Measurements from ENCODE around the gene CDC42BPB. TPM values are rescaled to one million over a fixed set of nuclear protein-coding genes. Genes with fewer than 3 reads are reported as not detected.

Gene CDC42BPB
- total RNA-seq, 1 experiment from 2014 or later, result 82.7 TPM

DNA sequence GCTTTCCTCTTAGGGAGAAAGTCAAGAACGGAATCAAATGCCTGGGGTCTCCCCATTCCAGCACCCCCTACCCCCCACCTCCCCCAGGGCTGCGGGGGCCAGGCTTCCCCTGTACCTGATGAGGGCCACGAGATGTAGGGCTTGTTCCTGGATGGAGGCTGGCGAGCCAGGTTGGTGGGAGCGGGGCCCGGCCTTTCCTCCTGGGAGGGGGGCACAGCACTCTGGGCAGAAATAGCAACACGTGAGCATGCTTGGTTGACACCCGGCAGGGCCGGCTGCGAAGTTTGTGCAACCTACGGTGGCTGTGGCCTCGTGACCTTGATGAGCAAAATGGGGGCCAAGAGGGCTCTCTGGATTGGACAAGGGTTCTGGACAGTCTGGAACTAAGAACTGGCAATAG is 119.2 kb downstream of the CDC42BPB start:
- Mint-ChIP-seq H3K4me3 (ENCODE audit: unreplicated experiment) (no peak overlapping the region), H3K9me3 (ENCODE audit: unreplicated experiment) (no peaks in the 10 kb centered on the region), H3K27me3 (ENCODE audit: insufficient read depth, unreplicated experiment) (no peaks in the 10 kb centered on the region), H3K27ac (ENCODE audit: low read depth, unreplicated experiment) (no peak overlapping the region), H3K4me1 (ENCODE audit: insufficient read depth, unreplicated experiment) (peaks cover 15% of the 10 kb centered on the region), H3K36me3 (ENCODE audit: insufficient read depth, unreplicated experiment) (peaks cover 81% of the 10 kb centered on the region)
- ChIA-PET POLR2A (interaction anchor here (0.7 kb wide), 1 partner anchor 11 kb away, joined by 4 read pairs; no protein-coding TSS in a partner anchor), CTCF (interaction anchor here (0.6 kb wide), 1 partner anchor 634 kb away, joined by 3 read pairs; no protein-coding TSS in a partner anchor)
- no TSS peak for BruUV-seq (replicated peaks)
- no peak for DNase-seq (ENCODE audit: unreplicated experiment)
- TF ChIP-seq, protein P1, sequence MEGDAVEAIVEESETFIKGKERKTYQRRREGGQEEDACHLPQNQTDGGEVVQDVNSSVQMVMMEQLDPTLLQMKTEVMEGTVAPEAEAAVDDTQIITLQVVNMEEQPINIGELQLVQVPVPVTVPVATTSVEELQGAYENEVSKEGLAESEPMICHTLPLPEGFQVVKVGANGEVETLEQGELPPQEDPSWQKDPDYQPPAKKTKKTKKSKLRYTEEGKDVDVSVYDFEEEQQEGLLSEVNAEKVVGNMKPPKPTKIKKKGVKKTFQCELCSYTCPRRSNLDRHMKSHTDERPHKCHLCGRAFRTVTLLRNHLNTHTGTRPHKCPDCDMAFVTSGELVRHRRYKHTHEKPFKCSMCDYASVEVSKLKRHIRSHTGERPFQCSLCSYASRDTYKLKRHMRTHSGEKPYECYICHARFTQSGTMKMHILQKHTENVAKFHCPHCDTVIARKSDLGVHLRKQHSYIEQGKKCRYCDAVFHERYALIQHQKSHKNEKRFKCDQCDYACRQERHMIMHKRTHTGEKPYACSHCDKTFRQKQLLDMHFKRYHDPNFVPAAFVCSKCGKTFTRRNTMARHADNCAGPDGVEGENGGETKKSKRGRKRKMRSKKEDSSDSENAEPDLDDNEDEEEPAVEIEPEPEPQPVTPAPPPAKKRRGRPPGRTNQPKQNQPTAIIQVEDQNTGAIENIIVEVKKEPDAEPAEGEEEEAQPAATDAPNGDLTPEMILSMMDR (IDR thresholded peaks at IDR 0.05; ENCODE audit: unreplicated experiment), result no peak
- intact Hi-C loops (cut with micrococcal nuclease), result no loop called here

DNA sequence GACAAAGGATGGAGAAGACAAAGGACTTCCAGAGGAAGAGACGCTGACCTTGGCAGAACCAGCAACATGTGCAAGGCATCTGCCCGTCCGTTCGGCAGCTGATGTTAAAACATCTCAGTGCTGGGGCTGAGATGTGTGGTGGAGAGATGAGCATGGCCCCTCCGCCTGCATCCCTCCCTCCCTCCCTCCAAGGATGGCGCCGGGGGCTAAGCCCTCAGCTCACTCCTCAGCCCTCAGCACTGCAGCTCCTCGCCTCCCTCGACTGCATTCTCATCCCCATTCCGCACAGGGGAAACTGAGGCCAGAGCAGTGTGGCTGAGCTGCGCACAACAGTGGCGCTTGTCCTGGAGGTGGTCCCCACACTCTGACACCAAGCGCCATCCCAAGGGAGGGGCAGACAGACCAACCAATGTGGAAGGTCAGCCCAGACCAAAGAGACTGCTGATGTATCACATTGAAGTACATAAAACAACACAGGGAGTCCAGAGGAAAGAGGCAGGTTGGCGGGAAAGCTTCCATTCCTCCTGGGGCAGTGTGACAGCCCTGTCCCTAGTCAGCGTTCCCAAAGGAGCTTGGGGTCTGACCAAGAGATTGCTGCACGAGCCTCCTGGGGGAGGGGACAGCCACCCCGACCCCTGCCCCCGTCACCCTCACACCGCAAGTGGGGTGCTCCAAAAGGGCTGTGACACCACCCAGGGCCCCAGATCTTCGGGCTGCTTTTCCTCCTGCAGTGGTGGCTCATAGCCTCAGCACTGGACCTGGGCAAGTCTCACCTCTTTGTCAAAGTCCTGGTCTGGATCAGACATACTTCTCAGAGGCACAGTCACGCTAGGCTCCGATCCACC is 119.8 kb downstream of the CDC42BPB start:
- intact Hi-C loops (cut with micrococcal nuclease), result no loop called here
- TF ChIP-seq, protein P1 (IDR thresholded peaks at IDR 0.05; ENCODE audit: unreplicated experiment), result no peak

DNA sequence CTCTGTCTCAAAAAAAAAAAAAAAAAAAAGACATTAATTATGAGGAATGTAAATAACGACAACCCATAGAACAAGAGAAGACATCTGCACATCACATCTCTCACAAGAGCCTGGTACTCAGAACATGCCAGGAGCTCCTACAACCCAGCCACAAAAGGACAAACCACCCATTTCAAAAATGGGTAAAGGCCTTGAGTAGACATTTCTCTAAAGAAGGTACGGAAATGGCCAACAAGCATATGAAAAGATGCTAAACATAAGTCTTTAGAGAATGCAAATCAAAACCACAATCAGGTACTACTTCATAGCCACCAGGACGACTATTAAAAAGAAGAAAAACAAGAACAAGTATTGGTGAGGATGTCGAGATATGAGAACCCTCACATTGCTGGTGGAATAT is 121.6 kb downstream of the CDC42BPB start:
- BruUV-seq (replicated peaks), result no TSS peak
- intact Hi-C loops (cut with micrococcal nuclease), result no loop called here
- CTCF ChIA-PET, result interaction anchor here (1.2 kb wide), 1 partner anchor 169 kb away, joined by 3 read pairs; no protein-coding TSS in a partner anchor
- TF ChIP-seq, protein P1 (IDR thresholded peaks at IDR 0.05; ENCODE audit: unreplicated experiment), result no peak
- H3K4me1 Mint-ChIP-seq (ENCODE audit: insufficient read depth, unreplicated experiment), result peaks cover 12% of the 10 kb centered on the region
- no peaks in the 10 kb centered on the region for H3K27me3 Mint-ChIP-seq (ENCODE audit: insufficient read depth, unreplicated experiment)
- no peak overlapping the region for H3K4me3 Mint-ChIP-seq (ENCODE audit: unreplicated experiment)
- POLR2A ChIA-PET, result no interaction called here
- no peak for DNase-seq (ENCODE audit: unreplicated experiment)
- no peaks in the 10 kb centered on the region for H3K9me3 Mint-ChIP-seq (ENCODE audit: unreplicated experiment)
- no peak overlapping the region for H3K27ac Mint-ChIP-seq (ENCODE audit: low read depth, unreplicated experiment)
- H3K36me3 Mint-ChIP-seq (ENCODE audit: insufficient read depth, unreplicated experiment), result peaks cover 64% of the 10 kb centered on the region

More for the DNA sequence above, 119.8 kb downstream of the CDC42BPB start:
- DNase-seq (ENCODE audit: unreplicated experiment), result no peak
- Mint-ChIP-seq H3K4me3 (ENCODE audit: unreplicated experiment) (no peak overlapping the region), H3K27me3 (ENCODE audit: insufficient read depth, unreplicated experiment) (no peaks in the 10 kb centered on the region), H3K4me1 (ENCODE audit: insufficient read depth, unreplicated experiment) (peaks cover 15% of the 10 kb centered on the region), H3K27ac (ENCODE audit: low read depth, unreplicated experiment) (no peak overlapping the region), H3K36me3 (ENCODE audit: insufficient read depth, unreplicated experiment) (peaks cover 75% of the 10 kb centered on the region), H3K9me3 (ENCODE audit: unreplicated experiment) (no peaks in the 10 kb centered on the region)
- no TSS peak for BruUV-seq (replicated peaks)
- CTCF ChIA-PET, result interaction anchor here (0.6 kb wide), 1 partner anchor 634 kb away, joined by 3 read pairs; no protein-coding TSS in a partner anchor
- POLR2A ChIA-PET, result interaction anchor here (0.6 to 0.9 kb wide), 2 partner anchors 8 to 184 kb away, joined by 3 to 4 read pairs; no protein-coding TSS in a partner anchor

DNA sequence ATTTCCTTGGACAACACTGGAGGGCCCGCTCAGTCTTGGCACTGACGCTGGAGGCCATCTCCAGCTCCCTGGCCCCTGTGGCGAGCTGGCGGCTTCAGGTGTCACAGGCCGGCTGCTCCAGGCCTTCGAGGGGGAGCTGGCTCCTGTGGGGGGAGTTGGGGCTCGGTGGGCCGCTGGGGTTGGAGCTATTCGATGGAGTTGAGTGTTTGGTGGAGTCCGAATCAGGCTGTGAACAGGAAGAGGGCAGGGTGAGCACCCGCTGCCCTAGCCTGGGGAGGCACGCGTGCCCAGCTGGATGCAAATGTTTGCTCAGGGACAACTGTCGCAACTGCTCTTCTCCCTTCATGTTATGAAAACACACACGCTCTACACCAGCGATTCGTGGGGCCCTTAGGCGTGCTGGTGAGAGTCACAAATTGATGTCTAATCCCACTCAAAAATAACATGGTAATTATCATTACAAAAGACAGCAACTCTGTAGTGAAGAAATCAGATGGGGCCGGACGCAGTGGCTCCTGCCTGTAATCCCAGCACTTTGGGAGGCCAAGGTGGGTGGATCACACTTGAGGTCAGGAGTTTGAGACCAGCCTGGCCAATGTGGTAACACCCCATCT is 123.6 kb downstream of the CDC42BPB start:
- Mint-ChIP-seq H3K4me3 (ENCODE audit: unreplicated experiment) (no peak overlapping the region), H3K36me3 (ENCODE audit: insufficient read depth, unreplicated experiment) (peaks cover 48% of the 10 kb centered on the region), H3K27ac (ENCODE audit: low read depth, unreplicated experiment) (no peak overlapping the region), H3K4me1 (ENCODE audit: insufficient read depth, unreplicated experiment) (peaks cover 6% of the 10 kb centered on the region), H3K27me3 (ENCODE audit: insufficient read depth, unreplicated experiment) (no peaks in the 10 kb centered on the region), H3K9me3 (ENCODE audit: unreplicated experiment) (no peaks in the 10 kb centered on the region)
- BruUV-seq (replicated peaks), result no TSS peak
- DNase-seq (ENCODE audit: unreplicated experiment), result no peak
- intact Hi-C loops (cut with micrococcal nuclease), result no loop called here
- TF ChIP-seq, protein P1 (IDR thresholded peaks at IDR 0.05; ENCODE audit: unreplicated experiment), result no peak
- CTCF ChIA-PET, result no interaction called here
- POLR2A ChIA-PET, result no interaction called here

Measured in MCF 10A (cell line).